Esophagus squamous epithelium (tissue), 5 donors: ENCODE results near the gene SNPH. TPM values are rescaled to one million over a fixed set of nuclear protein-coding genes. Genes with fewer than 3 reads are reported as not detected.

Experiments
- DNase-seq: peaks from one replicate; lab custom pipeline; 2025; lab: John Stamatoyannopoulos, UW
- H3K27ac ChIP-seq, 4 donors: fragments of 200-600 bp; sonication (generic); one replicate each; pipeline ENCODE4 v1.5.1; 2016 to 2019; ENCODE audit warnings: mild to moderate bottlenecking in 1 of 4
- H3K27me3 ChIP-seq, 4 donors: fragments of 200-600 bp; sonication (generic); 1 replicate in 3 of 4; 2 replicates in 1 of 4; pipeline versions ENCODE4 v1.5.1 to v1.6.0; 2017 to 2021; ENCODE audit warnings: antibody characterized with exemption in 1 of 4
- H3K36me3 ChIP-seq, 3 donors: fragments of 200-600 bp; sonication (generic); one replicate each; pipeline ENCODE4 v1.5.1; 2016 to 2019
- H3K4me1 ChIP-seq, 3 donors: fragments of 200-600 bp; sonication (generic); one replicate each; pipeline ENCODE4 v1.5.1; 2017 to 2019
- H3K4me3 ChIP-seq, 4 donors: fragments of 200-600 bp; sonication (generic); 1 replicate in 3 of 4; 2 replicates in 1 of 4; pipeline ENCODE4 v1.5.1; 2016 to 2019; ENCODE audit warnings: mild to moderate bottlenecking in 2 of 4, moderate library complexity in 1 of 4
- H3K9me3 ChIP-seq, 3 donors: fragments of 200-600 bp; sonication (generic); one replicate each; pipeline ENCODE4 v1.5.1; 2016 to 2019
- CTCF ChIP-seq, 6 experiments: fragments of 450-650 bp in 4 of 6; fragments of 200-600 bp in 2 of 6; sonication (generic) in 2 of 6; IDR thresholded peaks; one replicate each; pipeline ENCODE4 v1.5.1; 2016 to 2019; ENCODE audit warnings: antibody characterized with exemption in 6 of 6, mild to moderate bottlenecking in 4 of 6, moderate library complexity in 4 of 6
- POLR2A ChIP-seq, 4 donors: fragments of 450-650 bp; IDR thresholded peaks; one replicate each; pipeline ENCODE4 v1.6.1; 2017; ENCODE audit warnings: antibody characterized with exemption in 4 of 4, mild to moderate bottlenecking in 4 of 4, moderate library complexity in 3 of 4
- WGBS, 2 donors: methylation state at CpG; one replicate each; pipeline ENCODE4 v1.1.5; 2018; 5-methylcytosine and 5-hydroxymethylcytosine counted together
- intact Hi-C: fragments of 100-400 bp; cut with DNase I; formaldehyde crosslinking; loops from one replicate; pipeline ENCODE4 v1.15.0; 2022
- total RNA-seq, 4 donors: library from RNA; depleted of rRNA; stranded (reverse); fragments of >200 nt; gene quantifications; one replicate each; pipeline ENCODE4 v1.1.0, GENCODE V29; 2016
- donor health status: DM: yes; HTN: yes; CAD: no.

SNPH gene
- total RNA-seq, 4 donors from 2014 or later, result 0.83 to 2.5 (median 1.5) TPM

GRCh38 chr20:1275919-1276318 is 9.8 kb downstream of the SNPH start:
- DNase-seq, result no peak
- 86% methylated on average over 1 of the region's 2 CpGs; no CpG with 5 or more reads in 1 of the 2 donors for WGBS, 2 donors
- Histone ChIP-seq H3K36me3 (no peaks in the 10 kb centered on the region), H3K4me3 (no peak overlapping the region), H3K9me3 (no peaks in the 10 kb centered on the region), H3K4me1 (no peaks in the 10 kb centered on the region), H3K27me3 (no peaks in the 10 kb centered on the region), H3K27ac (no peak overlapping the region)
- TF ChIP-seq POLR2A (IDR thresholded peaks at IDR 0.05) (no peak), CTCF (IDR thresholded peaks at IDR 0.05) (no peak)
- intact Hi-C loops, result no loop called here

- Histone ChIP-seq H3K4me1 (no peaks in the 10 kb centered on the region), H3K9me3 (no peaks in the 10 kb centered on the region), H3K4me3 (no peak overlapping the region), H3K36me3 (no peaks in the 10 kb centered on the region), H3K27me3 (no peaks in the 10 kb centered on the region), H3K27ac (no peak overlapping the region)
- 75 to 93% methylated on average over 3 to 5 of the region's 8 CpGs for WGBS, 2 donors
- TF ChIP-seq POLR2A (IDR thresholded peaks at IDR 0.05) (no peak), CTCF (IDR thresholded peaks at IDR 0.05) (no peak)
- intact Hi-C loops, result no loop called here
- no peak for DNase-seq
Observed at GRCh38 chr20:1277529-1278322, 11.6 kb downstream of the SNPH start.

GRCh38 chr20:1278993-1279392 is 12.9 kb downstream of the SNPH start:
- Histone ChIP-seq H3K27ac (no peak overlapping the region), H3K4me3 (no peak overlapping the region), H3K27me3 (no peaks in the 10 kb centered on the region), H3K4me1 (no peaks in the 10 kb centered on the region), H3K9me3 (no peaks in the 10 kb centered on the region), H3K36me3 (no peaks in the 10 kb centered on the region)
- TF ChIP-seq POLR2A (IDR thresholded peaks at IDR 0.05) (no peak), CTCF (IDR thresholded peaks at IDR 0.05) (no peak)
- no peak for DNase-seq
- intact Hi-C loops, result no loop called here
- WGBS, 2 donors, result 81 to 87% methylated on average over 4 of the region's 4 CpGs

- no peaks in the 10 kb centered on the region for H3K27me3 ChIP-seq
- H3K4me1 ChIP-seq, result no peaks in the 10 kb centered on the region
- TF ChIP-seq CTCF (IDR thresholded peaks at IDR 0.05), result no peak
- no peak for TF ChIP-seq POLR2A (IDR thresholded peaks at IDR 0.05)
- H3K4me3 ChIP-seq, result no peak overlapping the region
- H3K36me3 ChIP-seq, result no peaks in the 10 kb centered on the region
- intact Hi-C loops, result no loop called here
- H3K9me3 ChIP-seq, result no peaks in the 10 kb centered on the region
- no peak for DNase-seq
- no peak overlapping the region for H3K27ac ChIP-seq
- 79 to 92% methylated on average over 3 of the region's 6 CpGs for WGBS, 2 donors
Observed at GRCh38 chr20:1280195-1281102, 14.4 kb downstream of the SNPH start.
